GM21619 (cell line): ENCODE data around the gene NMUR1.

ENCODE experiments used
- ATAC-seq: cut with Tn5 transposase; IDR thresholded peaks from one replicate; pipeline ENCODE4 v1.9.1; 2021; ENCODE audit not compliant: unreplicated experiment

NMUR1 gene

DNA sequence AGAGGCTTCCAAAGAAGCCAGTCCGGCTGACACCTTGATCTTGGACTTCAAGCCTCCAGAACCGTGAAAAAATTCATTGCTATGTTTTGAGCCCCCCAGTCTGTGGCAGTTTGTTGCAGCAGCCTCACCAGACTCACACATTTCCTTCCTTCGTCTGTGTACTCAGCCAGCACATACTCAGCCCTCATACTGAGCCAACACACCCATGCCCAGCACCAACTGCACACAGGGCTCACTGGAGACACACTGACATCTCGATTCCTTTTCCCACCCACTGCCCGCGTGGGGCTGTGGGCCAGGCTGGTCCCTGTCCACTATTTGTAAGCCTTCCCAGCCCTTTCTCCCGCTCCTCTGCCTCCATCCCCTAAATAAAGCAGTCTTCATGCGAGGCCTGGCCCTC is 24.1 kb upstream of the NMUR1 start:
- no peak for ATAC-seq

- no peak for ATAC-seq
Measured at GRCh38 chr2:231552752-231553151, 22.5 kb upstream of the NMUR1 start.

GRCh38 chr2:231549446-231550239 is 19.4 kb upstream of the NMUR1 start:
- no peak for ATAC-seq

DNA sequence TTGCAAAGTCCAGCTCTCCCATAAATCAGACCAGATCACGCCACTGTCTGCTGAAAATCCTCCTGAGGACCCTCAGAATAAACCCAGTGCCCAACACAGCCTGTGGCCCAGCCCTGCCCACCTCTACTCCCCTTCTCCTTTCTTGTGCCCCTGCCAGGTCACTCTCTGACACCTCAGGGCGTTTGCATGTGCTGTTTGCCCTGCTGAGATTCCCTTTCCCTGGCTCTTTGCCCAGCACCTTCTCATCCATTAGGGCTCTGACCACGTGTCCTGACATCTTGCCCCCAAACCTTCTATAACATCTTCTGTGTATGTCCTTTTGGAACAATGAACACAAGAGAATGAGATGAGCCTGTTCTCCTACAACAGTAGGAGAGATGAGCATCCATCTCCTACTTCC is 18.5 kb upstream of the NMUR1 start:
- ATAC-seq: no peak

GRCh38 chr2:231547315-231548110 is 17.3 kb upstream of the NMUR1 start:
- ATAC-seq: no peak

- ATAC-seq: no peak
Measured at GRCh38 chr2:231546014-231546715, 15.9 kb upstream of the NMUR1 start.

- ATAC-seq: peak; percentile 99
Measured at GRCh38 chr2:231545105-231545902, 15.1 kb upstream of the NMUR1 start.

GRCh38 chr2:231542136-231542535 is 11.9 kb upstream of the NMUR1 start:
- ATAC-seq: no peak

DNA sequence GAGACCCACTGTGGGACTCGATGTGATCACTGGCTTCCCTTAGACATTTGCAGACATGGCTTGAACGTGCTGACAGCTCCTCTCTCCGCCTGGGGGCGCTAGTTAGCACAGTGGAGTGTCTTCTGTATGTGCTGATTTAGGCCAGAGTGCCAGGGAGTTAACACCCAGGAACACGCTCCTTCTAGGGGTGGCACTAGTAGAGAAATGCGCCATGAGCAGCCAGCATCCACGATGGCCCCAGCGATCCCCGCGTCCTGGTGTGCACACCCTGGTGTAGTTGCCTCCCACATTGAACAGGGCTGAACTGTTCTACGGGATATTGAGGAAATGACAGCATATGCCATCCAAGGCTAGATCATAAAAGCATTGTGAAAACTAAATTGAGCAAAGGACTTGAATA is 11.4 kb upstream of the NMUR1 start:
- ATAC-seq: no peak

GRCh38 chr2:231539991-231540390 is 9.7 kb upstream of the NMUR1 start:
- ATAC-seq: no peak

GRCh38 chr2:231535961-231536360 is 5.7 kb upstream of the NMUR1 start:
- no peak for ATAC-seq

DNA sequence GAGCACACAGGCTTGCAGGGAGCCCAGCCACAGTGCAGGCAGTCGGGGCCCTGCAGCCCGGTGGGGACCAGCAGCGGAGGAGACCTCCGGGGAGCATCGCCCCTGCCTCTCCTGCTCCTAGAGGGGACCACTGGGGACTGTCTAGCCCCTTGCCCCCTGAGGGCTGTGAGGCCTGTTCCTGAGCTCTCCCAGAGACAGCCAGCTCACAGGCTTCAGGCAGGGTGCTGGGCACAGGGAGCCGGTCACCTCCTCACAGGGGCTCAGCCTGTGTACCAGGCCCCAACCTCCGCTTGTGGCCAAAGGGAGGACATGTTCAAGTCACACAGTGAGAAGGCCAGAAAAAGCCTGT is 3.5 kb upstream of the NMUR1 start:
- no peak for ATAC-seq

GRCh38 chr2:231533086-231533776 is 3.0 kb upstream of the NMUR1 start:
- no peak for ATAC-seq

DNA sequence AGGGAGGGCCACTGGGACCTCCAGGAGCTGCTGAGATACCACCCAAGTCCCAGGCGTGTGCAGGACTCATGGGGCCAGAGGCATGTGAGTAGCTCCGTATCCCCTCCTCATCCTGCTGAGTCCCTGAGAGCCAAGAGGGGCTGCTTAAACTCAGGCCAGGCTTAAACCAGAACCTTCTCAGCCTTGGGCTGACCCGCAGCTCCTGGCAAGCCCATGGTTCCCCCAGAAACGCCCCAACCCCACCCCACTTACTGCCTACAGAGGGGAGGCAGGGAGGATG is 2.5 kb upstream of the NMUR1 start:
- ATAC-seq: no peak

GRCh38 chr2:231531883-231532755 is 1.9 kb upstream of the NMUR1 start:
- no peak for ATAC-seq

GRCh38 chr2:231531466-231531865 is 1.2 kb upstream of the NMUR1 start:
- no peak for ATAC-seq

GRCh38 chr2:231528636-231529030 is 1.6 kb downstream of the NMUR1 start:
- ATAC-seq: no peak

GRCh38 chr2:231527955-231528635 is 2.1 kb downstream of the NMUR1 start:
- ATAC-seq: no peak

- ATAC-seq: no peak
Measured at GRCh38 chr2:231527091-231527395, 3.2 kb downstream of the NMUR1 start.
